ENCODE results near the gene ALAS1. TPM values are rescaled to one million over a fixed set of nuclear protein-coding genes. Genes with fewer than 3 reads are reported as not detected.
A peak's percentile ranks its signal among the peaks of the same experiment; 100 is the strongest.

ALAS1 gene
- total and polyA plus RNA-seq, 9 donors, result 26.4 to 35.4 (median 30.9) TPM

- H3K27ac ChIP-seq (ENCODE audit: low read length), result no peak overlapping the region
Observed at GRCh38 chr3:52210037-52210436, 12.1 kb downstream of the ALAS1 start.

DNA sequence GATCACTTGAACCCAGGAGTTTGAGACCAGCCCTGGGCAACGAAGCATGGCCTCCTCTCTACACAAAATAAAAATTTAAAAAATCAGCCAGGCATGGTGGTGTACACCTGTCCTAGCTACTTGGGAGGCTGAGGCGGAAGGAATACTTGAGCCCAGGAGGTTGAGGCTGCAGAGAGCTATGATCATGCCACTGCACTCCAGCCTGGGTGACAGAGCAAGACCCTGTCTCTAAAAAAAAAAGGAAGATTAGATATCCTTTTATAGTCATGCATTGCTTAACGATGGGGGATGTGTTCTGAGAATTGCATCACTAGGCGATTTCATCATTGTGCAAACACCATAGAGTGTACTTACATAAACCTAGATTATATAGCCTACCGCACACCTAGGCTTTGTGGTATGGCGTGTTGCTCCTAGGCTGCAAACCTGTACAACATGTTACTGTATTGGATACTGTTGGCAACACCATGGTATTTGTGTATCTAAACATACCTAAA lies 12.6 kb downstream of the ALAS1 start:
- Histone ChIP-seq H3K4me3 (ENCODE audit: low read length) (no peak overlapping the region), H3K9me3 (replicated peaks; ENCODE audit: control insufficient read depth, low read depth, low read length) (no peaks in the 10 kb centered on the region), H3K27me3 (ENCODE audit: control insufficient read depth, insufficient read depth, low read length) (no peaks in the 10 kb centered on the region), H3K36me3 (ENCODE audit: control insufficient read depth, insufficient read depth, low read length) (peaks cover 93% of the 10 kb centered on the region), H3K27ac (ENCODE audit: low read length) (no peak overlapping the region), H3K4me1 (ENCODE audit: control insufficient read depth, insufficient read depth, low read length) (peaks cover 4% of the 10 kb centered on the region)
- no peak for DNase-seq
- no CpG with 5 or more reads among the region's 6 CpGs for WGBS (ENCODE audit: insufficient coverage)

More at GRCh38 chr3:52210037-52210436, 12.1 kb downstream of the ALAS1 start:
- no peaks in the 10 kb centered on the region for H3K27me3 ChIP-seq (ENCODE audit: control insufficient read depth, insufficient read depth, low read length)
- H3K4me3 ChIP-seq (ENCODE audit: low read length), result no peak overlapping the region
- H3K36me3 ChIP-seq (ENCODE audit: control insufficient read depth, insufficient read depth, low read length), result peaks cover 92% of the 10 kb centered on the region
- no peaks in the 10 kb centered on the region for H3K9me3 ChIP-seq (replicated peaks; ENCODE audit: control insufficient read depth, low read depth, low read length)
- DNase-seq, result no peak
- H3K4me1 ChIP-seq (ENCODE audit: control insufficient read depth, insufficient read depth, low read length), result no peaks in the 10 kb centered on the region

- Histone ChIP-seq H3K4me3 (ENCODE audit: low read length) (no peak overlapping the region), H3K4me1 (ENCODE audit: control insufficient read depth, insufficient read depth, low read length) (peaks cover 11% of the 10 kb centered on the region), H3K27me3 (ENCODE audit: control insufficient read depth, insufficient read depth, low read length) (no peaks in the 10 kb centered on the region), H3K27ac (ENCODE audit: low read length) (no peak overlapping the region), H3K9me3 (replicated peaks; ENCODE audit: control insufficient read depth, low read depth, low read length) (no peaks in the 10 kb centered on the region), H3K36me3 (ENCODE audit: control insufficient read depth, insufficient read depth, low read length) (peaks cover 88% of the 10 kb centered on the region)
- 94% methylated on average over 17 of the region's 18 CpGs for WGBS (ENCODE audit: insufficient coverage)
- DNase-seq, result no peak
Observed at GRCh38 chr3:52211268-52211891, 13.4 kb downstream of the ALAS1 start.

DNA sequence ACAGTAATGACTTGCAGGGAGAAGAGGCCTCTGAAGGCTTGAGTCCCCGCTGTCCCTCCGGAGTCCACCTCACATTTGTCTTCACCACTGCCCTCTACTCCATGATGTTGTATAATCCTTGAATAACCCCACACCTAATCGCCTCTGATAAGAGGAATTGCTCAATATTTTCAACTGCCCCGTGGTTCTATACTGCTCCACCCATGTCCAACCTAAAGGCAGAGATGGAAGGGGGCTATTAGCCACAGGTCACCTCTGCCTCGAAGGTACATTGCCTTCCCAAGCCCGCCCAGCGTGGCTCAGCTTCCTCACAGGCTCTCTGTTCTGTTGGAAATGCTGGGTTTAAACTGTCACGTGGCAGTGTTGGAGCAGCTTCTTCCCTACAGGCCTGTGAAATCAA lies 15.0 kb downstream of the ALAS1 start:
- H3K36me3 ChIP-seq (ENCODE audit: control insufficient read depth, insufficient read depth, low read length), result peaks cover 77% of the 10 kb centered on the region
- H3K27me3 ChIP-seq (ENCODE audit: control insufficient read depth, insufficient read depth, low read length), result no peaks in the 10 kb centered on the region
- H3K4me3 ChIP-seq (ENCODE audit: low read length), result no peak overlapping the region
- 100% methylated on average over 1 of the region's 8 CpGs for whole genome bisulfite sequencing (ENCODE audit: insufficient coverage)
- no peak overlapping the region for H3K27ac ChIP-seq (ENCODE audit: low read length)
- H3K4me1 ChIP-seq (ENCODE audit: control insufficient read depth, insufficient read depth, low read length), result peaks cover 26% of the 10 kb centered on the region
- H3K9me3 ChIP-seq (replicated peaks; ENCODE audit: control insufficient read depth, low read depth, low read length), result no peaks in the 10 kb centered on the region
- DNase-seq, result no peak

GRCh38 chr3:52213901-52214300 lies 15.9 kb downstream of the ALAS1 start:
- no peak overlapping the region for H3K4me3 ChIP-seq (ENCODE audit: low read length)
- H3K36me3 ChIP-seq (ENCODE audit: control insufficient read depth, insufficient read depth, low read length), result peaks cover 68% of the 10 kb centered on the region
- DNase-seq, result no peak
- no peaks in the 10 kb centered on the region for H3K27me3 ChIP-seq (ENCODE audit: control insufficient read depth, insufficient read depth, low read length)
- H3K4me1 ChIP-seq (ENCODE audit: control insufficient read depth, insufficient read depth, low read length), result peaks cover 35% of the 10 kb centered on the region
- H3K9me3 ChIP-seq (replicated peaks; ENCODE audit: control insufficient read depth, low read depth, low read length), result no peaks in the 10 kb centered on the region
- H3K27ac ChIP-seq (ENCODE audit: low read length), result no peak overlapping the region

DNA sequence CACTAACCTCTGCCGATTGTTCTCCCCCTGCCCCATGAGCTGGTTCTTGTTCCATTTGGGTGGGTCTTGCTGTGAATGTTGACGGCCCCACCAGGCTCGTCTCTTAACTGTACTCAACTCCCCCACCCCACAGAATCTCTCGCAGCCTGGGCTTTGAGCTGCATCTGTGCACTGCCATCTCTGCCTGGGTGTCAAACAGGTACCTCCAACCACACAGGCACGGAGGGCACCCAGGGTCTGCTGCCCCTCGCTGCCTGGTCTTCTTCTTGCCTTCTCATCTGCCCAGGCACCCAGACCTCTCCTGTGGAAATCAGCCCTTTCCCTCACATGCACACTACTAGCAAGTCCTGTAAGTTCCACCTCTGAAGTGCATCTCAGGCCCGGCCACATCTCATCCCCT lies 17.4 kb downstream of the ALAS1 start:
- peaks cover 53% of the 10 kb centered on the region for H3K36me3 ChIP-seq (ENCODE audit: control insufficient read depth, insufficient read depth, low read length)
- no peaks in the 10 kb centered on the region for H3K9me3 ChIP-seq (replicated peaks; ENCODE audit: control insufficient read depth, low read depth, low read length)
- DNase-seq, result no peak
- no peak overlapping the region for H3K27ac ChIP-seq (ENCODE audit: low read length)
- H3K4me3 ChIP-seq (ENCODE audit: low read length), result no peak overlapping the region
- 92% methylated on average over 7 of the region's 7 CpGs for WGBS (ENCODE audit: insufficient coverage)
- H3K4me1 ChIP-seq (ENCODE audit: control insufficient read depth, insufficient read depth, low read length), result peaks cover 48% of the 10 kb centered on the region
- H3K27me3 ChIP-seq (ENCODE audit: control insufficient read depth, insufficient read depth, low read length), result no peaks in the 10 kb centered on the region

DNA sequence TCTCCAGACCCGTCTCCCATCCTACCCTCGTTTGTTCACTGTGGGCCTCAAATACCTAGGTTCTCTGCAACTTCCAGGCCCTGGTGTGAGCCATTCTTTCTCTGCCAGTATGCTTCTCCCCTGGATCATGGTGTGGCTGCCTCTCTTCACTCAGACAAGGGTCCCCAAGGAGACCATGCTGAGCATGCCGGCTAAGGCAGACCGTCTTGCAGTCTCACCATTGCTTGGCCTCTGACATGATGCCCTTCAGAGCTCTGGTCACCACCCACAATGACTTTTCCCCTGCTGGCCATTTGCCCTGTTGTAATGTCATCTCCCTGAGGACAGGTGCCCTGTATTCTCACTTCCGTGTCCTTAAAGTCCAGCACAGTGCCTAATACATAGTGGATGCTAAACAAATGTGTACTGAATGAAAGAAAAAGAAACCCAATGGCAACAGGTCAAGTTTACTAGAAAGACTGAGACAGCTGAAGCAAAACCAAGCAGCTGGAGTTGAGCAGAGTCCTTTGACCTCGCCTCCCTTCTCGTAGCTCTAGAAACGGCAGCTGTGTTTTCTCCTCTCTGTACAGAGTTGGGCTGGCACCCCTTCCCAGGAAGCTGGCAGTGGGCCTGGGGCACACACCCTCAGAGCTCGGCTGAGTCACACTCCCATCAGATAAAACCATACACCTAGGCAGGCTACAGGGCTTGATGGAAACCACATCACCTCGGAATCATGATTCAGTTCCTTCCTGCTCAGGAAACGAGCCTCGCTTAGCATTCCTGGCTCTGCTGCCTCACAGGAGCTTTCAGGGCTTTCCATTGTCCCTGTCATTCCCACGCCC lies 18.8 kb downstream of the ALAS1 start:
- H3K27ac ChIP-seq (ENCODE audit: low read length), result peak overlapping the region; percentile 94
- no peaks in the 10 kb centered on the region for H3K9me3 ChIP-seq (replicated peaks; ENCODE audit: control insufficient read depth, low read depth, low read length)
- no peak overlapping the region for H3K4me3 ChIP-seq (ENCODE audit: low read length)
- DNase-seq, result peak; percentile 91
- peaks cover 63% of the 10 kb centered on the region for H3K4me1 ChIP-seq (ENCODE audit: control insufficient read depth, insufficient read depth, low read length)
- peaks cover 43% of the 10 kb centered on the region for H3K36me3 ChIP-seq (ENCODE audit: control insufficient read depth, insufficient read depth, low read length)
- no peaks in the 10 kb centered on the region for H3K27me3 ChIP-seq (ENCODE audit: control insufficient read depth, insufficient read depth, low read length)
- 49% methylated on average over 11 of the region's 13 CpGs for WGBS (ENCODE audit: insufficient coverage)

DNA sequence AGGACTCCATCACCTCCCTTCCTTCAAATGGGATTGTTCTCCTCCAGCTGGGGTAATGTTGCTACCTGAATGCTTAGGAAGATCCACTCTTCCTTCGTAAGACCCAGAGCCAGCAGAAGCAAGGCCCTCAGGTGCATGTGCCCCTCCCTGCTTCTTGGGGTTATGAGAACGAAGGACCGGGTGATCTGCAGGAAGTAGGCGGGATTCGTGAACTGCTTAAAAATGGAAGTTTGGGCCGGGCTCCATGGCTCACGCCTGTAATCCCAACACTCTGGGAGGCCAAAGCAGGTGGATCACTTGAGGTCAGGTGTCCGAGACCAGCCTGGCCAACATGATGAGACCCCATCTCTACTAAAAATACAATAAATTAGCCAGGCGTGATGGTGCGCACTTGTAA lies 19.4 kb downstream of the ALAS1 start:
- Histone ChIP-seq H3K27me3 (ENCODE audit: control insufficient read depth, insufficient read depth, low read length) (no peaks in the 10 kb centered on the region), H3K9me3 (replicated peaks; ENCODE audit: control insufficient read depth, low read depth, low read length) (no peaks in the 10 kb centered on the region), H3K4me1 (ENCODE audit: control insufficient read depth, insufficient read depth, low read length) (peaks cover 69% of the 10 kb centered on the region), H3K27ac (ENCODE audit: low read length) (peak overlapping the region; percentile 94), H3K4me3 (ENCODE audit: low read length) (no peak overlapping the region), H3K36me3 (ENCODE audit: control insufficient read depth, insufficient read depth, low read length) (peaks cover 37% of the 10 kb centered on the region)
- DNase-seq, result no peak
- 65% methylated on average over 7 of the region's 10 CpGs for WGBS (ENCODE audit: insufficient coverage)

GRCh38 chr3:52218026-52218425 lies 20.1 kb downstream of the ALAS1 start:
- Histone ChIP-seq H3K4me1 (ENCODE audit: control insufficient read depth, insufficient read depth, low read length) (peaks cover 71% of the 10 kb centered on the region), H3K27me3 (ENCODE audit: control insufficient read depth, insufficient read depth, low read length) (no peaks in the 10 kb centered on the region), H3K36me3 (ENCODE audit: control insufficient read depth, insufficient read depth, low read length) (peaks cover 32% of the 10 kb centered on the region), H3K27ac (ENCODE audit: low read length) (peak overlapping the region; percentile 94), H3K4me3 (ENCODE audit: low read length) (no peak overlapping the region), H3K9me3 (replicated peaks; ENCODE audit: control insufficient read depth, low read depth, low read length) (no peaks in the 10 kb centered on the region)
- DNase-seq, result no peak
- 20% methylated on average over 1 of the region's 3 CpGs for WGBS (ENCODE audit: insufficient coverage)

- H3K4me1 ChIP-seq (ENCODE audit: control insufficient read depth, insufficient read depth, low read length), result peaks cover 71% of the 10 kb centered on the region
- no peak for DNase-seq
- peaks cover 27% of the 10 kb centered on the region for H3K36me3 ChIP-seq (ENCODE audit: control insufficient read depth, insufficient read depth, low read length)
- H3K27me3 ChIP-seq (ENCODE audit: control insufficient read depth, insufficient read depth, low read length), result no peaks in the 10 kb centered on the region
- H3K4me3 ChIP-seq (ENCODE audit: low read length), result no peak overlapping the region
- no peaks in the 10 kb centered on the region for H3K9me3 ChIP-seq (replicated peaks; ENCODE audit: control insufficient read depth, low read depth, low read length)
- peak overlapping the region; percentile 94 for H3K27ac ChIP-seq (ENCODE audit: low read length)
- 68% methylated on average over 8 of the region's 12 CpGs for WGBS (ENCODE audit: insufficient coverage)
Observed at GRCh38 chr3:52218454-52218853, 20.5 kb downstream of the ALAS1 start.
